Smooth muscle cell of the brain vasculature (primary cell): ENCODE results near the gene RGS6.

ENCODE experiments used
- DNase-seq: peaks from one replicate; pipeline ENCODE4 v3.0.0-alpha.2; 2012; ENCODE audit warnings: low read depth, low spot score

RGS6 gene

DNA sequence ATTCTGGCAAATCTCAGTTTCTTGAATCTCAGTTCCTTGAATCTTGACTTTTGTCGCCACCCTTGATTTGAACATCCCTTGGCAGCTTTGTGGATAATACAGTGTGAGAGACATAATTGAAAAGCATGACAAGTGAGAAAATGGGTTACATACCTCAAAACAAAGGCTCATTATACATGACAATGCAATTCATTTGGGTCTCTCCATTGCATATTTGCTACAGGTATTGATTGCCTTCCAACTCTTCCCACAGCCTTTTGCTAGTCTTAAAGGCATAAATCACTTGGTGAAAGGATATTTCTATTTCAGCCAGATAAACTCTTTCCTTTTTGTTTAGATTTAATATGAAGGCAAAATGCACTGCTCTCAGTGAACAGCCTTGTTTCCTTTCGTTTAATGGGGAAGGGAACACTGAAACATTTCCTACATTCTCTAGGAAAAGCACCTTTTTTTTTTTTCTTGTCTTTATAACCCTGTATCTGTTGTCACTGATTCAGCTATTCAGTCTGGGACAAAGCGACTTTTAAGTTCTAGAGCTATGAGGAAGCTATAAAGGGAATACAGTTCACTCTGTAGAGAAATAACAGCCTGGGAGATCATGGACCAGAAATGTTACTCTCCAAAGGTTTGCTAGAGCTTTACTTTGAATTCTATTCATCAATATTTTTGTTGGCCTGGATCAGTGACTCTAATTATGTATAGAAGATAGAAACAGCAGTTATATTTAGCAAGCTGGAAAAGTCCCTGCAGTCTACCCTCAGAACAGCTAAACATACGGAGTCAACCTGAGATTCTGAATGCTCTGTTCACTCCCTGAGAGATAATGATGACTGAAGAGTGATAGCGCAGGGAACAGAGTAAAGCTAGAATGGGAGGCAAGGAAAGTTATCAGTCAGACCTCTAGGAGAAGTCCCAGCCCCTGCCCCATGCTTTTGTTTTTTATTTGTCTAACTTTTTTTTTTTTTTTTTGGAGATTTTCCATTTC lies 311.4 kb downstream of the RGS6 start:
- no peak for DNase-seq

DNA sequence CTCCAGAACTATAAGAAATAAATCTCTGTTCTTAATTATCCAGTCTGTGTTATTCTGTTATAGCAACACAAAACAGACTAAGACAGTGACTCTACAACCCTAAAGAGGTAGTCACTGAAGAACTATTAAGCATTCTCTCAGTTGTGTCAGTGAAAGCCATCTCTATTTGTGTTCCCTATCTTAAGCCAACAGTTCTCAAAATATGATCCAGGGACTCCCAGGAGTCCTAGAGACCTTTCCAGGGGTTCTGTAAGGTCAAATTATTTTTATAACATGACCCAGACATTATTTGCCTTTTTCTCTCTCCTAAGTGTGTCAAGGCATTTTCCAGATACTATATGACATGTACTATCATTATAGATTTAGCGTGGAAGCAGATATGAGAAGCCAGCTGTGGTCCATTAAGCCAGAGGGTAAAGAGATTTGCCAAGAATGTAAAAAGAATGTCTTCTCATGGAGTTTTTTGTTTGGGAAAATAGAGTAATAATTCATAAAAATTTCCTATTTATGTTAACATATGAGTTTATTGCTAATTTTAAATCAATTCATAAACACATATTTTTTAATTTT lies 315.8 kb downstream of the RGS6 start:
- DNase-seq: no peak

DNA sequence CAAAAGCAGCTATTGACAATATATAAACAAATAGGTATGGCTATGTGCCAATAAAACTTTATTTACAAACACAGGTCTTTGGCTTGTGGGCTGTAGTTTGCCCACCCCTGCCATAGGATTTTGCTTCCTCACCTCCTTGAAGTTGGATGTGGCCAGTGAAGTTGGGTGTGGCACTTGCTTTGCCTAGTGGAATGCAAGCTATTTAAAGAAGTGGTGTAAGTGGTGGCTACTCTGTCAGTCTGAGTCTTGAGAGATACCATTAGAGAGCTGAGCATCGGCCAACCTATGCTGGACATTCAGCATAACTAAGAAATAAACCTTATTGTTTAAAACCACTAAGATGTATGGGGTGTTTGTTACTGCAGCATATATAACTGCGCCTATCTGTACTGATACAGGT lies 321.3 kb downstream of the RGS6 start:
- no peak for DNase-seq

DNA sequence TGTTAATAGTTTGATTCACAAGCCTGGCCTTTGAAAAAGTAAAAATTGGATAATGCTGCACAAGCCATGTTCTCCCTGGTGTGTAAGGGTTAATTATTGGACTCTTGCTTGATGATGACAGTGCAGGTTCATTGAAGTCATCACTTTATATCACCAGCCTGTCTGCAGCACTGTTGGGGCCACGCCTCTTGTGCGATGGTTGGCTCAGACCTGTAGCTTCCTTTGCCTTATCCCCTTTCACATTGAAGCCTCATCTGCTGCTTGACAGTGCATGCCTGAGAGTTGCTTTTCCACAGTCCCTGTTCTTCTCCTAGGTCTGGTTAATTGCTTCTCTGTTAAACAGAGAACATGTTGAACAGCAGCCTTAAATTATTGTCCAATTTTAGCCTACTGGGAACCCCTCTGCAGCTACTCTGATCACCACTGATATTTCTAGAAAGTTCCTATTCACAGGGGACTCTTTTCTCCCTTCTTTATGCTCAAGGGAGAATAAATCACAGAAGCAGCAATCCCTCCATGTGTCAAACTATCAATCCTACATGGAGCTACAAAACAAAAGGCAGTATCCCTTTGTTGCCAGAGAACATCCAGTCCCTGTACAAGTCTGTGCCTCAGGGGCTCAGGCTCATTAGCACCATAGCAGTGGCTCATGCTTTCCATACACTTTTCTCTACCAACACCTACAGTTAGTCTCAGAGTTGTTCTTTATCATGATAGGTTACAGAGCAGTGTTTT lies 322.1 kb downstream of the RGS6 start:
- DNase-seq: no peak

DNA sequence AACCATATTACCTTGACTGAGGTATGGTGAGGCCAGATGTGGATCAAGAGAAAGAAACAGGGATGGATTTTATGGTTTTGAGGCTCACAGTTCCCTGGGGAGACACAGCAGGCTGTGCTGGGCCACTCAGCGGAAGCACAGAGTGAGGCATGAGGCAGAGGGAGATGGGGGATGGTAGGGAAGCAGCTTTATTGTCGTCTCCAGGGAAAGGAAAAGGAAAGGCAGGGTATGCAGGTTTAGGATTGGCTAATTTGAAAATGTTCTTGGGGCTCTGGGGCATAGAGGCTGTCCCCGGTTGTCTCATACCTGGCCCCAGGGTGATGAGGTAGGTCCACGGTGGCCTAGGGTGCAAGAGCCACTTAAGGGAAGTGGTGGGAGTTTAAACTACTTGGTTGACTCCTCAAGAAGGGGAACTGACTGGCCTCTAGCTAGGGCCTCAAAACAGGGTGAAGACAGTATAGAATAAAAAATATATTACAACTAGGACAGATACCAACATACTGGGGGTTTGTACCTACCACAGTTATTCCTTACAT lies 322.8 kb downstream of the RGS6 start:
- DNase-seq: no peak

DNA sequence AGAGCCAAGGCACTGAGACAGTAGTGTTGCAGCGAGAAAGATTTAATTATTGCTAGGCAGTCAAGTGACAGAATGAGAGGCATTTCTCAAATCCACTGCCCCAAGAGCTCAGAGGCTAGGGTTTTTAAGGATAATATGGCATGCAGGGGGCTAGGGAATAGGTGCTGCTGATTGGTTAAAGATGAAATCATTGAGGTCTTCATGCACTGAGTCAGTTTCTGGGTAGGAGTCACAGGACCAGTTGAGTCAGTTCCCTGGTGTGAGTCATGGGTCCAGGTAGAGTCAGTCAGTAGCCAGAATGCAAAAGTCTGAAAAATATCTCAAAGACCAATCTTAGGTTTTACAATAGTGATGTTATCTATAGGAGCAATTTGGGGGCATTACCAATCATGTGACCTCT lies 323.8 kb downstream of the RGS6 start:
- DNase-seq: no peak

DNA sequence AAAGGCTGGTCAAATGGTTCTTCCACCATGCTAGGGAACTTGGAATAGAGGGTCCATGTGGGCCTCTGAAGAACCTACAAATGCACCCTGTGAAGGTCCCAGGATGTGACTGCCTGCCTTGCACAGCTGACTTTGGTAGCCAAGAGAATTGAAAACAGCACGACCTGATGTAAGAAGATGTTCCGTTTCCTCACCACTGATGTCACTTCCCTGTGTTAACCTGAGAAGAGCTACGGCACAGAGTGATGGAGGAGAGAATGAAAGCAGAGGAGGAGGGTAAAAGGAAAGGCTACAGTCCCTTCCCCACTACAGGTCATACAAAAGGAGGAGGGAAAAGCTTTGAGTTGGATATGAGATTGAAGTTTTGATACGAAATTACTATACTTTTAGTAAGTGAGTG lies 328.8 kb downstream of the RGS6 start:
- DNase-seq: no peak

DNA sequence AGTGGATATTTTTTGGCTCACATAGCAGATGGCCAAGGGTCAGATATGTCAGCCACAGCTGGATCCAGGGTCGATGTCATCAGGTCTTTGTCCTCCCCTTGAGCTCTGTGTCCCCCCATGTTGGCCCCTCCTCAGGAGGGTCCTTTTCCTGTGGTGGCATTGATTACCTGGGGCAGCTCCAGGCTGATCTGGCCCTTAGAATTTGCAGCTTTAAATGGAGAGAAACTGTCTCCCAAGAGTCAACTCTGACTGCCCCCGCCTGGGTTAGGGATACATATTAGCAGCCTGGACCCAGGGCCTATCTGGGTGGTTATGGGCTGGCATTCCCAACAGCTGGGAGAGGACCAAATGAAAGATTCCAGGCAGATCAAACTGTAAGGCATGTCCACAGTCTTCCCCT lies 330.5 kb downstream of the RGS6 start:
- DNase-seq: no peak

DNA sequence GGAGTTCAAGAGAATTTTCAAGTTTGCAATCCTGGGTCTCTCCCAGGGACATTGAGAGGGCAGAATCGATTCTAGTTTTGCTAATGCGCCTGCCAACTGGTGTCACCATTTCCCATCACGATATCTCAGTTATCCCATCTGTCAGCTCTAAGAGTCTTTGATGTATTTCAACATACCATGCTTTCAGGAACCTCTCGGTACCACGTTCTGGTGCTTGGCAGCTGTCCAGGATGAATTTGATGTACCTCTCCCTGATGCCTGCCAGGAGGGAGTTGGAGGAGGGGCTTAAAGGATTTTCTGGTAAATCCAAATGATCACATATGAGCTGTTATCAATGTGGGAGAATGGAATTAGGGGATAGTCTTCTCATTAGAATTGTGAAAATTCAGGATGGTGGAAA lies 332.5 kb downstream of the RGS6 start:
- no peak for DNase-seq

DNA sequence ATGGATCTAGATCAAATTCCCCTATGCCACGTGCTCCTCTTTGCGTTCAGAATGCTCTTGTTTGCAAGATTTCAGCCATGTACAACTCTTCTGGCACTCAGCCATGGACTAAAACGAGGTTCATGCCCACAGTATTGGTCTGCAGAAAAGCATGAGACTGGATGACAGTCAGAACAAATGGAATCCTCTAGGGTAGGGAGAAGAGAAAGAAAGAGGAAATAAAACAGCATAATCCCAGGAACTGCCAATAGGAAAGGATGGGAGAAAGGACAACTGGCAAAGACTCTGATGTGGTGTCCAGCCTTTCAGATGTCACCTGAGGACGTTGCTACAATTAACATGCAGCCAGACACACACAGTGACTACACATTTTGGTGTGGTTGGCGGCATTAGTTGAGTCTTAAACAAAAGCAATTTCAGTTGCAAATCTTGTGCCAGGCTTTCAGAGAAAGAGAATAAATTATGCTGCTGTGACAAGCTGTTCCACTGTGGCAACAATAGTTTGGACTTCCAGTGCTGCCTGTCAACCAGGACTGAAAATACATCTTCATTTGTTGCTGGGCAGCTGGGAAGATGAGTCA lies 338.0 kb downstream of the RGS6 start:
- DNase-seq: no peak

DNA sequence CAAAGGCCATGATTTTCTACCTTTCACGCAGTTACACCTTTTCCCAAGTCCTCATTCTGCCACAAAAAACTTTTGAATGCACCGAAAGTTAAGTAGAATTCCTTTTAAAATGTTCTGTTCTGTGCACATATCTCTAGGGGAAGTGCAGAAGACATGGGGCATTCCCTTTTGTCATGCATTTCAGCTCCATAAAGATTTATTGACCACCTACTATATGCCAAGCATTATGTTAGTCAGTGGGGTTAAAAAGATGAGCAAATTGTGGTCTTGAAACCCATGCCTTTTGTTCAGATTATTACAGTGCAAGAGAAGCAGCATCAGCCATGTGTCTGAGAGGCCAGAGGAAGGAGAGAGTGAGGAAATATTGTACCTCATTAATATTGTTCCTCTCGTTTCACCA lies 338.5 kb downstream of the RGS6 start:
- DNase-seq: no peak

DNA sequence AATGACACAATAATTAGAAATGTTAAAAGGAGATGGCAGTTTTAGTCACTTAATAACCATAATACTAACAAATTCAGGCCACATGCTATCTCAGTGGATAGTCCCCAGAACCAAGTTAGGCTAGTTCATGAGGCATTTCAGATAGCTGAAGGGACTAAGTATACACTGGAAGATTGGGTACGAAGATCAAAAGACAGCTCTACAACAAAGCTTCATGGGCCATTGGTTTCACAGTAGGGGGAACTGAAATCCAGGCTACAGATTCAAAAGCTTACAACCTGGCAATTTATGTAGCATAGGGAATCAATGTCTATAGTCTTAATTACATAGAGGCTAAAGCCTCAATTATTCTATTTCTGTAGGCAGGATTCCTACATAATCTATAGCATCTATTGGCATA lies 343.0 kb downstream of the RGS6 start:
- DNase-seq: no peak

DNA sequence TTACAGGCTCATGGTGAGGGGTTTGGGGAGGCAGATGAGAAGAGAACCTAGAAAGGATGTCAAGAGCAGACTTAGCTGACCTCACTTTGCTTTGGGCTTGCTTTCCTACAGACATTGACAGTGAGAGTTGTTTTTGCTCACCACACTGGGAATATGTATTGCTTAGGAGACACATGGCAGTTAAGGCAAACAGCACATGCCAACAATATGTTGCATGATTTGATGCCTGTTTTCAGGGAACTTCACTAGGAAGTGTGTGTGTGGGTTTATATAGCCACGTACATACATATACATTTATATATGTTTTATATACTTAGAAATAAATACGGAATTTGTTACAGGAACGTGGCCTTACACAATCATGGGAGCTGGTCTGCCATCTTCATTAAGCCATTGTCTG lies 346.1 kb downstream of the RGS6 start:
- no peak for DNase-seq

DNA sequence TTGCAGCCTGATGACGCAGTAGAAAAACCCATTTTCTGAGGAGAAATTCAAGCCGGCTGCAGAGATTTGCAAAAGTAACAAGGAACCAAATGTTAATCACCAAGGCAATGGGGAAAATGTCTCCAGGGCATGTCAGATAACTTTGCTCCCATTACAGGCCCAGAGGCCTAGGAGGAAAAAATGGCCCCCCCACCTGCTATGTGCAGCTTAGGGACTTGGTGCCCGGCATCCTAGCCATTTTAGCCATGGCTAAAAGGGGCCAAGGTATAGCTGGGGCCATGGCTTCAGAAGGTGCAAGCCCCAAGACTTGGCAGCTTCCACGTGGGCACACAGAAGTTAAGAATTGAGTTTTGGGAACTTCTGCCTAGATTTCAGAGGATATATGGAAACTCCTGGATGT lies 351.9 kb downstream of the RGS6 start:
- no peak for DNase-seq

DNA sequence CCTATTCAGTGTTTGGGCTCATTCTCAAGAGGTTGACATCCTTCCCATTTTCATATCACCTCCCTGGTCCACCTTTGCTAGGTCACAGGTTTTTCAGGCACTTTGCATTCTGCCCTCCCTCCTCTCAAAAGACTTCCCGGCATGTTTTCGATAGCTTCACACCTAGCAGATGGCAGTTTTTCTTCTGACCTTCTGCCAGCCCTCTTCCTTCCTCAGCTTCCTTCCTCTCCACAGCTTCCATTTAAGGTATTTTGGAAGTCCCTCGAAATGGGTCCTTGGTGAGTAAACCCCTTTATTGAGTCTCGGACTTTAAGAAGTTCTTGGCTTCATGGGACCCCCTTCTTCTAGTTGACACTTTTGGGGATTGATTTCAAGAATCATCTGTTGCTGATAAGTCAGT lies 358.0 kb downstream of the RGS6 start:
- no peak for DNase-seq

DNA sequence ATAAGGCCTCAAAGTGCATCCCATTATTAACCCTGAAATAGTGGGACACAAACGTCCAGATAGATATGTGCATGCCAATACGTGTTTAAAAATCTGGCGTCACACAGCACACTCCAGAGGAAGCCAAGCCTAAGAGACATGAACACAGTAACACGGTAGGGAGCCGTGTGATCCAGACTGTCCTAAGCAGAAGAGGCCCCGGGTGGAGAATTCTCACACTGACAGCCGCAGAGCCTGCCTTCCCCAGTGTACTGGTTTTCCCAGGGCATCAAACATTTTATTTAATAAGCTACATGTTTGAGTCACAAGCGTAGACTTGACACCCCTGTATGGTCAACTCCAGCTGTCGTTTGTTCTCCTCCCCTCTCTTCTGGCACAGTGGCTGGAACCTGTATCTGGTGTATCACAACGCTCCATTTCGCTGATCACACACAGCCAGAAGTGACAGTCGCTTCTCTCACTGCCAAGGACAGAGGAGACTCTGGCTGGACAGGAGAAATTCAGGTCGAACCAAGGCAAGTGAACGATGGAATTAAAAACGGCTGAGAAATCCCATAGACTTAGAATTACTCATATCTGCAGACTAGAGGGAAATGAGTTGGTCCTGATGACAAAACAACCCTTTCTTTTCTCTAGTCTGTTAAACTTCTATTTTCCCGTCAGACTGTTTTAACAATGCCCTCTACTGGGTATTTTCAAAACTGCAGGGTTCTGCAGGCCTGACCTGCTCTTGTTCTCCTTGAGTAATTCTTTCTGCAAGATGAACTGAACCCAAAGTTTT lies 359.9 kb downstream of the RGS6 start:
- DNase-seq: peak; percentile 3

DNA sequence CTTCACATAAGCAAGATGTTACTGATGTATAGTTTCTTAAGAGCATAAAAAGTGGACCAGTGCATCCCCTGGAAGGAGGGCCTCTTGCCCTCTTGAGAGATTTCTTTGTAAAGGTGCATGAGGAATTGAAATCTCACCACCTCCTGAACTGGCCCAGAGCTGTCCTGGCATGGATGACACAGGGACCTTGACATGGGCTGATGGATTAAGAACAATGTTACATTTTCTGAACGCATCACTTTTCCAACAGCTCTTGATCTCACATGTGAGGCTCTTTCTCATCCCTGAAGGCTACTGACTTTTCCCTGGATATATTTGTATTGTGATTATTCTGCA lies 360.4 kb downstream of the RGS6 start:
- no peak for DNase-seq

DNA sequence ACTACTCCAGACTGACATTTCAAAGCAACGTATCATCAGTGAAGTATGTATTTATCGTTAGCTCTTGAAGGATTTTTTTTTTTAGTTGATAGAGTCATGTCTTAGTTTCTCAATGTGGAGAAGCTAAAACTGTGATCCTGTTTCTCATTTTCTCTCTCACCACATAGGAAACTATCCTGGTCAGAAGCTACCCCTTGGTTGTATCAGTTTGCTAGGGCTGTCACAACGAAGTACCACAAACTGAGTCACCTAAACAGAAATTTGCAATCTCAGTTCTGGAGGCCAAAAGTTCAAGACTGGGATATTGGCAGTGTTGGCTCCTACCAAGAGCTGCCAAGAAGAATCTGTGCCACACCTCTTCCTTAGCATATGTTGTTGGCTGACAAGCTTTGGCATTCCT lies 369.1 kb downstream of the RGS6 start:
- DNase-seq: no peak

DNA sequence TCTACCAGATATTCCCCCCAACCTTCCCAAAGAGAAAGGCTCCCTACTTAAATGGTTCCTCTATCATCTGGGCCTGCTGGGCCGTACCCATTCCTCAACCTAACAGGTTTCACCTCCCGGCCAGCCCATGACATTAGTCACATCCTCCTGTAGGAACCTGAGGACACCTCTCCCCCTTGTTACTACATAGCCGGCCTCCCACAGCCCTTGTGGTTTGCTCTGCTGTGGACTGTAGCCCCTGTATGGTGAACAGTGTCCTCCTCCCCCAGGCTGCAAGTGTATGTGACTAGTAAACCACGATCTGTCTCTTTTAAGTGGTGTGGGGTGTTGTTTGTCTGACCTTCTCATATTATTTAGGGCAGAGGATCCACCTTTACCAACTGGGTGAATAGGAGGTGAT lies 371.7 kb downstream of the RGS6 start:
- no peak for DNase-seq

DNA sequence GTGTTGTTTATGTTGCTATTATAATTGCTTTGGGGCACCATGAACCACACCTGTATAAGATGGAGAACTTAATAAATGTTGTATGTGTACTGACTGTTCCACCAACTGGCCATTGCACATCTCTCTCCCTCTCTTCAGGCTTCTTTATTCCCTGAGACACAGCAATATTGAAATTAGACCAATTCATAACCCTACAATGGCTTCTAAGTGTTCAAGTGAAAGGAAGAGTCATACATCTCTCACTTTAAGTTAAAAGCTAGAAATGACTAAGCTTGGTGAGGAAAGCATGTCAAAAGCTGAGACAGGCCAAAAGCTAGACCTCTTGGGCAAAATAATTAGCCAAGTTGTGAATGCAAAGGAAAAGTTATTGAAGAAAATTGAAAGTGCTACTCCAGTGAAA lies 373.3 kb downstream of the RGS6 start:
- DNase-seq: no peak

DNA sequence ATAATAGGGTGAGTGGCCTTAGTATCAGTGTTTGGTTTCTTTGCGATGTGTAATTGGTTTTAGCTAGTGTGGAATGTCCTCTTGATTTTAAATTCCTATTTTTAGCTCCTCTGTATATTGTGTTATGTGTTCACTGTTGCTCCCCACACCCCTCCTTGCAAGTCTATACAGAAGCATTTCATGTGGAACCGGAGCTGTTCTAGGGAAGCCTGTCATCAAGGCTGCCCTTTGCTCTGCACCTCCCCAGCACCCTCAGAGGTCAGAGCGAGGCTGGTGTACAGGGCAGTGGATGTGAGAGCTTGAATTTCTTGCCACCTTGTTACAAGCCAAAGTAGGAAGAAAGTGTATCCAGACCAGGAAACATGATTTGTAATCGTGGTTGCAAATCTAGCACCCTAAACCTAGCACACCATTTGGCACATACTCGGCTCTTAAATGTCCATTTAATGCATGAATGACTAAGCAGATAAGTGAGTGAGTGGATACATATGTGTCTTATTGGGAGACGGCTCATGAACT lies 376.8 kb downstream of the RGS6 start:
- no peak for DNase-seq
